Left ventricle myocardium inferior (tissue), 1 donor: ENCODE results near the gene ZFYVE19. TPM values are rescaled to one million over a fixed set of nuclear protein-coding genes. Genes with fewer than 3 reads are reported as not detected.

ENCODE experiments used
- DNase-seq: peaks from one replicate; pipeline ENCODE4 v3.0.0-alpha.2; 2020
- H3K27ac ChIP-seq: fragments of 200-600 bp; replicated peaks from 2 replicates; pipeline ENCODE4 v1.8.0; 2021
- H3K27me3 ChIP-seq: fragments of 200-600 bp; 2 replicates; pipeline ENCODE4 v1.8.0; 2021; ENCODE audit warnings: low read depth
- H3K36me3 ChIP-seq: fragments of 200-600 bp; 2 replicates; pipeline ENCODE4 v1.8.0; 2021
- H3K4me1 ChIP-seq: fragments of 200-600 bp; 2 replicates; pipeline ENCODE4 v1.8.0; 2021
- H3K4me3 ChIP-seq: fragments of 200-600 bp; 2 replicates; pipeline ENCODE4 v1.8.0; 2021; ENCODE audit warnings: mild to moderate bottlenecking, moderate library complexity
- H3K9me3 ChIP-seq: fragments of 200-600 bp; replicated peaks from 2 replicates; pipeline ENCODE4 v1.8.0; 2021
- CTCF ChIP-seq: fragments of 200-600 bp; IDR thresholded peaks from 2 replicates; pipeline ENCODE4 v1.8.0; 2021; ENCODE audit warnings: antibody characterized with exemption, mild to moderate bottlenecking, borderline replicate concordance
- intact Hi-C: fragments of 100-400 bp; cut with micrococcal nuclease; formaldehyde crosslinking; loops from one replicate; pipeline ENCODE4 v1.11.0; 2022
- total RNA-seq: library from RNA; stranded (reverse); fragmentation: NEBNext Ultra II Directional; extraction: Animal tissue kit (Norgen Biotek cat#: 25700); gene quantifications from one replicate; pipeline ENCODE4 v1.2.1, GENCODE V29; 2021
- donor health status: DM: no; HTN: yes; CAD: no; lungs with severe emphysema.

ZFYVE19 gene
- total RNA-seq, 1 donor from 2014 or later: 24.7 TPM

- H3K4me1 ChIP-seq: peaks cover 49% of the 10 kb centered on the region
- H3K27me3 ChIP-seq: no peaks in the 10 kb centered on the region
- H3K9me3 ChIP-seq: no peaks in the 10 kb centered on the region
- DNase-seq: no peak
- intact Hi-C loops: no loop called here
- peaks cover 28% of the 10 kb centered on the region for H3K36me3 ChIP-seq
- TF ChIP-seq CTCF: no peak
- peak overlapping the region; percentile 99 for H3K27ac ChIP-seq
- peak overlapping the region; percentile 99 for H3K4me3 ChIP-seq
Measured at GRCh38 chr15:40807888-40808461, 1.1 kb downstream of the ZFYVE19 start.

GRCh38 chr15:40808861-40809450, 2.1 kb downstream of the ZFYVE19 start:
- Histone ChIP-seq H3K4me3 (peak overlapping the region; percentile 99), H3K27ac (no peak overlapping the region), H3K4me1 (peaks cover 42% of the 10 kb centered on the region), H3K27me3 (no peaks in the 10 kb centered on the region), H3K36me3 (peaks cover 37% of the 10 kb centered on the region), H3K9me3 (no peaks in the 10 kb centered on the region)
- no peak for DNase-seq
- TF ChIP-seq CTCF: no peak
- intact Hi-C loops: no loop called here

- H3K27me3 ChIP-seq: no peaks in the 10 kb centered on the region
- H3K36me3 ChIP-seq: peaks cover 44% of the 10 kb centered on the region
- intact Hi-C loops: no loop called here
- peaks cover 22% of the 10 kb centered on the region for H3K4me1 ChIP-seq
- H3K27ac ChIP-seq: no peak overlapping the region
- H3K4me3 ChIP-seq: no peak overlapping the region
- TF ChIP-seq CTCF: no peak
- DNase-seq: no peak
- no peaks in the 10 kb centered on the region for H3K9me3 ChIP-seq
Measured at GRCh38 chr15:40812721-40813425, 6.0 kb downstream of the ZFYVE19 start.

- no peaks in the 10 kb centered on the region for H3K9me3 ChIP-seq
- H3K27ac ChIP-seq: no peak overlapping the region
- intact Hi-C loops: no loop called here
- H3K4me1 ChIP-seq: peaks cover 10% of the 10 kb centered on the region
- no peak for DNase-seq
- no peak overlapping the region for H3K4me3 ChIP-seq
- peaks cover 40% of the 10 kb centered on the region for H3K36me3 ChIP-seq
- no peak for TF ChIP-seq CTCF
- no peaks in the 10 kb centered on the region for H3K27me3 ChIP-seq
Measured at GRCh38 chr15:40815042-40815698, 8.3 kb downstream of the ZFYVE19 start.

- H3K4me3 ChIP-seq: no peak overlapping the region
- DNase-seq: no peak
- peaks cover 10% of the 10 kb centered on the region for H3K4me1 ChIP-seq
- H3K27ac ChIP-seq: no peak overlapping the region
- H3K36me3 ChIP-seq: peaks cover 5% of the 10 kb centered on the region
- H3K9me3 ChIP-seq: no peaks in the 10 kb centered on the region
- no peak for TF ChIP-seq CTCF
- no peaks in the 10 kb centered on the region for H3K27me3 ChIP-seq
- intact Hi-C loops: no loop called here
Measured at GRCh38 chr15:40819048-40819447, 12.2 kb downstream of the ZFYVE19 start.
